OCI-LY3 (cell line): Measurements from ENCODE around the gene POU2F2.

Experiments
- H2AFZ ChIP-seq: fragments of 200-600, 300-600 bp; shearing (Covaris generic); 2 replicates; pipeline ENCODE4 v1.6.0; 2014; ENCODE audit warnings: antibody characterized with exemption, low read depth, low read length
- H3K27ac ChIP-seq: fragments of 200-600, 300-600 bp; sonication (generic); 2 replicates; pipeline ENCODE4 v1.5.1; 2014; ENCODE audit warnings: mild to moderate bottlenecking, low read length, moderate library complexity, mixed read lengths
- H3K27me3 ChIP-seq: fragments of 200-600, 300-600 bp; sonication (generic); 2 replicates; pipeline ENCODE4 v1.6.1; 2014; ENCODE audit warnings: low read depth, low read length, mixed read lengths
- H3K36me3 ChIP-seq: fragments of 200-600, 300-600 bp; sonication (generic); replicated peaks from 2 replicates; pipeline ENCODE3; 2014; ENCODE audit warnings: low read depth, low read length, mixed read lengths
- H3K4me1 ChIP-seq: fragments of 300-600, 200-600 bp; sonication (generic); 2 replicates; pipeline ENCODE4 v1.6.1; 2014; ENCODE audit warnings: low read length, mixed read lengths
- H3K4me2 ChIP-seq: fragments of 200-600, 300-600 bp; sonication (generic); 2 replicates; pipeline ENCODE4 v1.6.1; 2014; ENCODE audit warnings: low read length, mixed read lengths
- H3K4me3 ChIP-seq: fragments of 300-600, 200-600 bp; sonication (generic); 2 replicates; pipeline ENCODE4 v1.5.1; 2014; ENCODE audit warnings: antibody characterized with exemption, mild to moderate bottlenecking, low read length, moderate library complexity
- H3K79me2 ChIP-seq: fragments of 300-600, 200-600 bp; shearing (Covaris generic); 2 replicates; pipeline ENCODE4 v1.6.1; 2014; ENCODE audit warnings: mild to moderate bottlenecking, low read length, mixed read lengths
- H3K9ac ChIP-seq: fragments of 300-600, 200-600 bp; shearing (Covaris generic); 2 replicates; pipeline ENCODE4 v1.6.0; 2014; ENCODE audit warnings: mild to moderate bottlenecking, low read length, moderate library complexity
- H3K9me3 ChIP-seq: fragments of 200-600, 300-600 bp; shearing (Covaris generic); 2 replicates; pipeline ENCODE4 v1.6.1; 2014; ENCODE audit warnings: low read length, mixed read lengths; ENCODE audit not compliant: insufficient read depth
- H4K20me1 ChIP-seq: fragments of 200-600, 300-600 bp; sonication (generic); 2 replicates; pipeline ENCODE4 v1.6.1; 2016; ENCODE audit warnings: low read length, mixed read lengths; ENCODE audit not compliant: insufficient read depth
- EZH2phosphoT487 ChIP-seq: fragments of 200-600 bp; shearing (Covaris generic); IDR thresholded peaks from 2 replicates; pipeline ENCODE4 v1.6.1; 2018; ENCODE audit warnings: antibody characterized with exemption, mixed run types, low read depth
- TF ChIP-seq, protein P1 (sequence below): fragments of 200-600, 300-600 bp; sonication (generic); IDR thresholded peaks from 2 replicates; pipeline ENCODE4 v1.5.1; 2014; ENCODE audit warnings: antibody characterized with exemption, low read length, low read depth

POU2F2 gene

DNA sequence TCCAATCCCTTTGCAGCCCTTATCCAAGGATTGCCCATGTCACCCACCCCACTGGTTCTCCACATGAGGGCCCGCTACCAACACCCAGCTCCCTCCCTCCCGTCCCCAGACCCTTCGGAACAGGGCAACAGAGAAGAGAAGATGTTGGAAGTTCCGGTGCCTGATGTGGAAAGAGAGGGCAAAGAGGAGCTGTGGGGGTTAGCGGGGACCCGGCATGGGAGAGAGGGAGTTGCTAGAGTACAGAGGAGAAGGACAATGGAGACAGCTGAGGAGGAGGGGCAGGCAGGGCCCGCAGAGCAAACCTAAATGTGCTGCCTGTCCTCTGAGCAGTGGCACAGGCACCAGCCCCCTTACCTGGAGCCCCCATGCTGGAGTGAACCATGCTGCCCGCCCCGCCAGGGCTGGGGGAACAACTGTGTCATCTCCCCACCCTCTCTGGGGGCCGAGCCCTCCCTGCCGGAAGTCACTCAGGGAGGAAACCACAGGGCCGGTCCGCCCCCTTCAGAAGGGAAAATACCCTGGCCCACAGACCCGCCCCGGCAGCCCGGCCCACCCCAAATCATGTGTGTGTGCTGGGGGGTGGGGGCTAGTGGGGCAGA is at the start of gene POU2F2:
POU2F2 (minus strand) TSS at position 417 of the 599 bp plus-strand sequence; CDS start at position 382, 35 bp downstream.
- H3K4me3 ChIP-seq = peak within 1 kb of the TSS; percentile 94
- no peaks in the 10 kb centered on the region for H3K9me3 ChIP-seq
- peak within 1 kb of the TSS; percentile 100 for H3K4me2 ChIP-seq
- H3K27ac ChIP-seq = peak within 1 kb of the TSS; percentile 98
- no peaks in the 10 kb centered on the region for H4K20me1 ChIP-seq
- H3K79me2 ChIP-seq = peaks cover 58% of the 10 kb centered on the region
- no peaks in the 10 kb centered on the region for H3K27me3 ChIP-seq
- no peak for TF ChIP-seq EZH2phosphoT487
- TF ChIP-seq, protein P1, sequence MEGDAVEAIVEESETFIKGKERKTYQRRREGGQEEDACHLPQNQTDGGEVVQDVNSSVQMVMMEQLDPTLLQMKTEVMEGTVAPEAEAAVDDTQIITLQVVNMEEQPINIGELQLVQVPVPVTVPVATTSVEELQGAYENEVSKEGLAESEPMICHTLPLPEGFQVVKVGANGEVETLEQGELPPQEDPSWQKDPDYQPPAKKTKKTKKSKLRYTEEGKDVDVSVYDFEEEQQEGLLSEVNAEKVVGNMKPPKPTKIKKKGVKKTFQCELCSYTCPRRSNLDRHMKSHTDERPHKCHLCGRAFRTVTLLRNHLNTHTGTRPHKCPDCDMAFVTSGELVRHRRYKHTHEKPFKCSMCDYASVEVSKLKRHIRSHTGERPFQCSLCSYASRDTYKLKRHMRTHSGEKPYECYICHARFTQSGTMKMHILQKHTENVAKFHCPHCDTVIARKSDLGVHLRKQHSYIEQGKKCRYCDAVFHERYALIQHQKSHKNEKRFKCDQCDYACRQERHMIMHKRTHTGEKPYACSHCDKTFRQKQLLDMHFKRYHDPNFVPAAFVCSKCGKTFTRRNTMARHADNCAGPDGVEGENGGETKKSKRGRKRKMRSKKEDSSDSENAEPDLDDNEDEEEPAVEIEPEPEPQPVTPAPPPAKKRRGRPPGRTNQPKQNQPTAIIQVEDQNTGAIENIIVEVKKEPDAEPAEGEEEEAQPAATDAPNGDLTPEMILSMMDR = no peak
- peaks cover 39% of the 10 kb centered on the region for H3K4me1 ChIP-seq
- H3K36me3 ChIP-seq = peaks cover 33% of the 10 kb centered on the region
- peak within 1 kb of the TSS; percentile 100 for H3K9ac ChIP-seq
- H2AFZ ChIP-seq = no peak within 1 kb of the TSS; the same call in 1 of the 2 replicates

DNA sequence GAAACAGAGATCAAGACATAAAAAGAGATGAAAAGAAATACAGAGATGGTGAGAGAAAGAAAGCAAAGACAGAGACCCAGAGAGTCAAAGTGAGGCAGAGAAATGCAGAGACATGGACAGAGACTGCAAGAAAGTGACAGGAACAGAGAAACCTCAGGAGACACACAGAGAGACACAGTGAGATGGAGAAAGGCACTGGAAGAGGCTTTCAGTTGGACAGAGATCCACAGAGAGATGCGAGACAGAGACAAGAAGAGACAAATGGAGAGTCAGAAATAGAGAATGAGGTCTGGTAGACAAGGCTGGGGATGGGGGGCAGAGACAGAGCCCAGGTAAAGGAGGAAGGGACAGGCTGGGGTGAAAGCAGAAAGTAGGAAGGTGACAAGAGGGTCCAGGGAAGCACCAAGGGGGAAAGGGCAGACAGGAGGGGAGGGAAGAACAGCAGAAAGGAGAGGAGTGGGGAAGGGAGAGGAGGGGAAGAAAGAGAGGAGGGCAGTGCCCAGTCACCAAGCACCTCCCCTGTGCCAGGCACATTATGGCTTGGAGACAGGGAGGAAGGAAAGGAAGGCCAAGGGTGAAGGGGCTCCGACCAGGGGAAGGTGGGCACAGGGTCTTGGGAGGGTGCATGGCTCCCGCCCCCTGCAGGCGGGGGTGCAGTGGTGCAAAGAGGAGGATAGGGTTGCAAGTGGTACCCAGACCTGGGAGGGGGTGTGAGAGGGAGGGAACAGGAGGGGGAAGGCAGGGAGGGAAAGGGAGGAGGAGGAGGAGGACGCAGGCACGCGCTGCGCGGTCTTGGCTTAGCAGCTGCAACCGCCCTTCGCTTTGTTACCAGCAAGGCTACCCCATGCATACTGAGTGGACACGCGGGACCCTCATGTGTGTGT is 46.8 kb upstream of the POU2F2 start:
- TF ChIP-seq, protein P1 = peak; percentile 75
- TF ChIP-seq EZH2phosphoT487 = no peak
- Histone ChIP-seq H3K4me2 (no peak overlapping the region), H2AFZ (no peak overlapping the region), H3K9me3 (no peaks in the 10 kb centered on the region), H3K27me3 (peaks cover 51% of the 10 kb centered on the region), H4K20me1 (no peaks in the 10 kb centered on the region), H3K4me3 (no peak overlapping the region), H3K4me1 (peaks cover 15% of the 10 kb centered on the region), H3K36me3 (no peaks in the 10 kb centered on the region), H3K27ac (no peak overlapping the region), H3K9ac (no peak overlapping the region), H3K79me2 (no peaks in the 10 kb centered on the region)

DNA sequence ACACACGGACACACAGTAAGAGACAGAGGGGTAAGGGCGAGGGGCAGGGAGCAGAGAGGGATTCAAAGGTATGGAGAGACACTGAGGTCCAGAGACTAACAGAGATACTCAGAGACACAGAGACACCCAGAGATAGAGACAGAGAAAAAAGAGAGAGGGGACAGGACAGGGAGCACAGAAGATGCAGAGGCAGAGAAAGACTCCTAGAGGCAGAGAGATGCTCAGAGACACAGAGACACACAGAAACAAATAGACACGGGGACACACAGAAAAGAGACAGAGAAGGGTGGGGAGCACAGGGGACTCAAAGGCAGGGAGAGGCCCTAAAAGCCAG is 45.4 kb upstream of the POU2F2 start:
- peaks cover 15% of the 10 kb centered on the region for H3K4me1 ChIP-seq
- peak overlapping the region; percentile 21; the same call in 1 of the 2 replicates for H3K9ac ChIP-seq
- no peaks in the 10 kb centered on the region for H4K20me1 ChIP-seq
- no peak overlapping the region for H2AFZ ChIP-seq
- H3K36me3 ChIP-seq = no peaks in the 10 kb centered on the region
- no peak for TF ChIP-seq EZH2phosphoT487
- TF ChIP-seq, protein P1 = no peak
- H3K27ac ChIP-seq = no peak overlapping the region
- H3K9me3 ChIP-seq = no peaks in the 10 kb centered on the region
- peaks cover 51% of the 10 kb centered on the region for H3K27me3 ChIP-seq
- peak overlapping the region; percentile 74 for H3K4me2 ChIP-seq
- H3K4me3 ChIP-seq = peak overlapping the region; percentile 73
- no peaks in the 10 kb centered on the region for H3K79me2 ChIP-seq

DNA sequence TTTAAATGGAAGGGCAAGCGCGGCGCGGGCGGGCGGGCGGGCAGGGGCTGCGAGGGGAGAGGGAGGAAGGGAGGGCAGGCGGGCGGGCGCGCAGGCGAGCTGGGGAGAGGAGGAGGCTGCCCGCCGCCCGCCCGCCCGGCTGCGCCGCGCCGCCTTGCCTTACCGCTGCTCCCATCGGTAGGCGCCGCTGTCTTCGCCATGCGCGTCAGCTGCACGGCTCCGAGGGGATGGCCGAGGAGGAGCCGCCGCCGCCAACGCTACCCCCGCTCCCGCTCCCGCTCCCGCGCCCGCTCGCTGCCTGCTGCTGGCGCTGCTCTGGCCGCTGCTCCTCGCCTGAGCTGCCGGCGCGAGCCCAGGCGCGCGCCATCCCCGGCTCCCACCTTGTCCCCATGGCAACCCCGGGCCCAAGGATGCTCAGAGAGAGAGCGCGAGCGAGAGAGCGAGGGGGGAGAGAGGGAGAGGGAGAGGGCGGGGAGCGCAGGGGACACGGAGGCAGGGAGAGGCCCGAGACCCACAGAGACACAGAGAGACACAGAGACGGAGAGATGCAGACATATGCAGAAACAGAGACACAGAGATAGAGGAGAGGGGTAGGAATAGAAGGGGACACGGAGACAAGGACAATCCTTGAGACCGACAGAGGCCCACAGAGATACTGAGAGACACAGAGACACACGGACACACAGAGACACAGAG is 44.9 kb upstream of the POU2F2 start:
- TF ChIP-seq, protein P1 = peak; percentile 40
- no peak for TF ChIP-seq EZH2phosphoT487
- H3K9ac ChIP-seq = peak overlapping the region; percentile 21; the same call in 1 of the 2 replicates
- H3K9me3 ChIP-seq = no peaks in the 10 kb centered on the region
- H3K4me2 ChIP-seq = peak overlapping the region; percentile 74
- no peaks in the 10 kb centered on the region for H4K20me1 ChIP-seq
- no peaks in the 10 kb centered on the region for H3K79me2 ChIP-seq
- H2AFZ ChIP-seq = peak overlapping the region; percentile 31; the same call in 1 of the 2 replicates
- no peaks in the 10 kb centered on the region for H3K36me3 ChIP-seq
- peak overlapping the region; percentile 73 for H3K4me3 ChIP-seq
- H3K27ac ChIP-seq = no peak overlapping the region
- H3K27me3 ChIP-seq = peaks cover 51% of the 10 kb centered on the region
- H3K4me1 ChIP-seq = peaks cover 10% of the 10 kb centered on the region
